GM18858 (cell line): ENCODE data around the gene GUCY2C.

Experiments used
- ATAC-seq: cut with Tn5 transposase; IDR thresholded peaks from one replicate; pipeline ENCODE4 v1.9.1; 2021; ENCODE audit not compliant: unreplicated experiment

Gene GUCY2C

DNA sequence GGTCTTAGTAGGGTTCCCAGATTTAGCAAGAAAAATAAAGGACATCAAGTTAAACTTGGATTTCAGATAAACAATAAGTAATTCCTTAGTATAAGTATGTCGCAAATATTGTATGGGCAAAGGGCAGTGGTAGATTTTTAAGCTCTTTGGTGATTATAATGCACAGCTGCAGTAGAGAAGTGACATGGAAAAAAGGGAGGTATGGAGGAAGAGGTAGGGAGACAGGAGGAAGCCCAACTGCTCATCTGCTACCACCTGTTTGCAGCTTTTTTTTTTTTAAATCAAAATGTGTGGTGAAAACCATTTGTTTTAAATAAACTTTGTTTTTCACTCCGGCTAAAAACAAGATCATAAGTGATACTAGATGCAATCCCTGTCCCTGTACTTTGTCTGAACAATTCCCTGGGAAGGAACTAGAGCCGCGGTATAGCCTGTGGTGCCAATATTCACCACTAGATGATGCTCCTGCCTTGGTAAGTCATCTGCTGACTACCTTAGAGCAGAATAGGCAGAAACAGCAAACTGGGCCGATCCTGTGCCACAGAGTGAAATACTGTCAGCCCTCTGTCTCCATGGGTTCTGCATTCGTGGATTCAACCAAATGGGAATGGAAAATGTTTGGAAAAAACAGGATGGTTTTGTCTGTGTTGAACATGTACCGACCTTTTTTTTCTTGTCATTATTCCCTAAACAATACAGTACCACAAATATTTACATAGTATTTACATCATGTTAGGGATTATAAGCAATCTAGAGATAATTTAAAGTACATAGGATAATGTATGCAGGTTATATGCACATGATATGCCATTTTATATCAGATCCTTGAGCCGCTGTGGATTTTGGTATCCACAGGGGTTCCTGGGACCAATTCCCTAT, 66.3 kb downstream of the GUCY2C start:
- peak; percentile 96 for ATAC-seq

- ATAC-seq: no peak
These were observed 67.6 kb downstream of the GUCY2C start for GRCh38 chr12:14628771-14629170.

DNA sequence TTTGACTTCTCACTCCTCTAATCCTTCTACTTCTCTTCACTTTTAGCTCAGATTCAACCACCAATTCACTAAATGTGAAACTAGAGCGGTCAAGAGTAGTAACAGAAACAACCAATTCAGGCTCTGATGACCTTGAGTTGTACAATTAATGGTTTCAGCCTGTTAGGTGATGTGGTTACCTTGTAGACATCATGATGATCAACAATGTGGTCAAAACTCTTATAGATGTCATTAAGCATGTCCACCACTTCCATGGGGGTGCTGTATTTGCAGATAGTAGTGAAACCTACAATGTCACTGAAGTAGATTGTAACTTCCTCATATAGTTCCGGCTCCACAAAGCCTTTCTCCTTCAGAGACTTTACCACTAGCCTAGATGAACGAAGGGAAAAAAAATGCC, 74.6 kb downstream of the GUCY2C start:
- ATAC-seq: peak; percentile 87

DNA sequence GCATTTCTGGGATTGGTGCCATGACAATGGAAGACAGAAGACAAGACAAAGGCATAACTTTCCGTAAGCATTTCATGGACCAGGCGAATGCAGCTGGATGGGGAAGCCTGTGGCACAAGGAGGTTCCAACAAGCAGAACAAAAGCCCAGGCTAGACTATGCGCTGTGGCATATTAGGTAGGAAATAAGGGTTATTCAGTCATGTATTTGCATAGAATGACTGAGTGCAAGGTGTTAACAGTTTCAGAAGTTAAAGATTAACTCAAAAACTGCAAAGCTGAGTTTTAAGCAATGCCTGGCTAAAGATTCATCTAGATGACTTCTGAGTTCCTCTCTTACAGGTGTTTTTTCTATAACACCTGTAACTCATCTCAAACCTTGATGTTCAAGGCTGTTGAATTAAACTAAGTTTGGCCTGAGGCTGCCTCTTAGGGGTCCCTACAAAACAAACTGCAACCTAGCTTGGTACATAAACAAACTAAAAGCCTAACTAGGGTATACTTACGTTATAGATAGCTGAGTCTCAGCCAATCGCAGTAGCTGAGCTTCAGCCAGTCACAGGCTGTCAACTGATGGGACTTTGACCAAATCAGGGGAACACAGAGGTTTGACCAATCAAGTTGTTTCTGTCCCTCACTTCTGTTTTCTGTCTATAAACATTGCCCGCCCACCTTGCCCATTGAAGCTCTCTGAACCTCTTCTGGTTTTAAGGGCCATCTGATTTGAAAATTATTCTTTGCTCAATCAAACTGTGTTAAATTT, 76.5 kb downstream of the GUCY2C start:
- peak; percentile 45 for ATAC-seq

- ATAC-seq: no peak
These were observed 77.4 kb downstream of the GUCY2C start for GRCh38 chr12:14618983-14619382.

GRCh38 chr12:14614704-14615121, 81.7 kb downstream of the GUCY2C start:
- ATAC-seq: peak; percentile 53

- ATAC-seq: peak; percentile 96
These were observed 82.7 kb downstream of the GUCY2C start for GRCh38 chr12:14613718-14614117.

GRCh38 chr12:14612898-14613445, 83.4 kb downstream of the GUCY2C start:
- ATAC-seq: no peak

- no peak for ATAC-seq
These were observed 84.1 kb downstream of the GUCY2C start for GRCh38 chr12:14612250-14612649.

DNA sequence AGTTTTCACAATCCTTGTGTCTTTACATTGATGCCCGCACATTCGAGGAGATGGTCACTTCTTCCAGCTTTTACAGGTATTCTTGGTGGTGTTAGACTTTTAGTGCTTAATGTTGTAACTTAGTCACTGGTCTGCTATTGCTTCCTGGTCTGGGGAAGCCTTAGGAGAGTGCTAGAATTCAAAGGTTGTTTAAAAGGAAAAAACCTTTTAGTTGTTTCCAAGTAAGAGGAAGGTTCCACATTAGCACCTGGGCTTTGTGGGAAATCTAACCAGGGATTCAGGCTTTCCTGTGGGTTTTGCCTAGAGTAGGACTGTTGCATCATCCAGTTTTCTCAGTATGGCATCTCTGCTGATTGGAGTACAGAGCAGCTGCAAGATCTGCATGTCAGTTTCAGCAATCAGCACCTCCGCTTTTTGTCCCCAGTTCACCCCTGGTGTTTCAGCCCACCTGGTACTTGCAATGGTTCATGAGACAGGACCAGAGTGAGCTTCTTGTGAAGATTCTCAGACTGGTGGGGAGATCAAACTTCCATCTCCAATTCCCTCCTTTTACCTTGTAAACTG, 84.7 kb downstream of the GUCY2C start:
- no peak for ATAC-seq

DNA sequence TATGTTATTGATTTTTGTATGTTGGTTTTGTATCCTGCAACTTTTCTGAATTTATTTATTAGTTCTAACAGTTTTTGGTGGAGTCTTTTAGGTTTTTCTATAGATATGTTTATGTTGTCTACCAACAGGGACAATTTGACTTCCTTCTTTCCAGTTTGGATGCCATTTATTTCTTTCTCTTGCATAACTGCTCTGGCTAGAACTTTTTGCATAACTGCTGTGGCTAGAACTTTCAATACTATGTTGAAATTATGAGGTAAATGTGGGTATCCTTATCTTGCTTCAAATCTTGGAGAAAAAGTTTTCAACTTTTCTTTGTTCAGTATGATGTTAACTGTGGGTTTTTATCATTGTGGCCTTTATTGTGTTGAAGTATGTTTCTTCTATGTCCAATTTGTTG, 88.8 kb downstream of the GUCY2C start:
- no peak for ATAC-seq

- no peak for ATAC-seq
These were observed 90.9 kb downstream of the GUCY2C start for GRCh38 chr12:14605401-14605989.

- ATAC-seq: no peak
These were observed 94.5 kb downstream of the GUCY2C start for GRCh38 chr12:14601692-14602478.

GRCh38 chr12:14597480-14597879, 98.9 kb downstream of the GUCY2C start:
- ATAC-seq: no peak

DNA sequence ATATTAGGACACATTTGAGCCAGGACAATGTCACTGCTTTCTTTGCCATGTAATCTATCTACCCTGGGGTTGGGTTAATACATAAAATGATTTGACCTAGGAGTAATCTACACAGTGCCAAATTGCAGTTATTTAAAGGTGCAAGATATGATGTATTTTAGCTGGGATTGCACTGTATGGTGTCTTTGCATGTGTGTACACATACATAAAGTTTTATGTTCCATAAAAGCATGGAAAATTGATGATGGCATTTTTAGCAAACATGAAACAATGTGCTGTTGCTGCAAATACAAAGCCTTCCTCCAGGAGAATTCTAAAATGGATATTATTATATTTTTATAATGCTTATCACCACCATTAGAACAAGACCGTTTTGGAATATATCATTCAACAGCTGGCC, 104.7 kb downstream of the GUCY2C start:
- ATAC-seq: no peak

- ATAC-seq: no peak
These were observed 107.0 kb downstream of the GUCY2C start for GRCh38 chr12:14589169-14590004.

GRCh38 chr12:14588571-14588970, 107.8 kb downstream of the GUCY2C start:
- no peak for ATAC-seq

- ATAC-seq: no peak
These were observed 117.8 kb downstream of the GUCY2C start for GRCh38 chr12:14578646-14579045.

DNA sequence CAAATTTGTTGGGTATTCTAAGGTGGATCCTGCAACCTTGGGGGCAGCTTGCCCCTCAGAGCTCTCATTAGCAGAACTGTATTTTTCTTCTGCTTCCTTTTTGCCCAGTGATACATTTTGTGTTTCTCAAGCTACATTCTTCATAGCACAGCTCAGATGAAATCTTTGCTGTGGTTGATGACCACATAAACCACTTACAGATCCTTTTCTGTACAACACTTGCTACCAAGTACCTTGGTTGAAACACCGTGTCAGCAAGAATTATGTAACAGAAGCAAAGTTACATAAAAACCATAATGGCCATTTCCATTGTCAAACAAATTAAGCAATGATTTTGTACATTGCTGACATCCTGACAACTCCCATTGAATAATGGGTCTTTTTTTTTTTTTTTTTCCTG, 119.1 kb downstream of the GUCY2C start:
- peak; percentile 84 for ATAC-seq
